Measurements from ENCODE around the gene SYT14.
"Not testable (repeated sequence)": the region's sequence is repeated elsewhere in the genome, so short reads cannot be mapped to it uniquely, and the experiment has no call there.

Gene SYT14

GRCh38 chr1:210025870-210026269 is 87.9 kb downstream of the SYT14 start:
- TF ChIP-seq CTCF (IDR thresholded peaks at IDR 0.05; ENCODE audit: control insufficient read depth, extremely low read depth, insufficient read depth): no peak
- no peak for DNase-seq (ENCODE audit: low read depth)
- no peak overlapping the region for H3K4me3 ChIP-seq (ENCODE audit: low read depth, low read length)

- TF ChIP-seq CTCF (IDR thresholded peaks at IDR 0.05; ENCODE audit: control insufficient read depth, extremely low read depth, insufficient read depth): no peak
- no peak overlapping the region for H3K4me3 ChIP-seq (ENCODE audit: low read depth, low read length)
- DNase-seq (ENCODE audit: low read depth): no peak
Observed at GRCh38 chr1:210027994-210028393, 90.0 kb downstream of the SYT14 start.

- DNase-seq (ENCODE audit: low read depth): no peak
- no peak overlapping the region for H3K4me3 ChIP-seq (ENCODE audit: low read depth, low read length)
- no peak for TF ChIP-seq CTCF (IDR thresholded peaks at IDR 0.05; ENCODE audit: control insufficient read depth, extremely low read depth, insufficient read depth)
Observed at GRCh38 chr1:210031473-210031872, 93.5 kb downstream of the SYT14 start.

- DNase-seq (ENCODE audit: low read depth): no peak
- no peak for TF ChIP-seq CTCF (IDR thresholded peaks at IDR 0.05; ENCODE audit: control insufficient read depth, extremely low read depth, insufficient read depth)
Observed at GRCh38 chr1:210043058-210043457, 105.0 kb downstream of the SYT14 start.

GRCh38 chr1:210049616-210050015 is 111.6 kb downstream of the SYT14 start:
- TF ChIP-seq CTCF (IDR thresholded peaks at IDR 0.05; ENCODE audit: control insufficient read depth, extremely low read depth, insufficient read depth): no peak
- DNase-seq (ENCODE audit: low read depth): no peak
- H3K4me3 ChIP-seq (ENCODE audit: low read depth, low read length): no peak overlapping the region

More at GRCh38 chr1:210043058-210043457, 105.0 kb downstream of the SYT14 start:
- H3K4me3 ChIP-seq (ENCODE audit: low read depth, low read length): no peak overlapping the region

GRCh38 chr1:210050491-210050890 is 112.5 kb downstream of the SYT14 start:
- DNase-seq (ENCODE audit: low read depth); H3K4me3 ChIP-seq (ENCODE audit: low read depth, low read length): not testable (repeated sequence)

GRCh38 chr1:210053126-210053525 is 115.1 kb downstream of the SYT14 start:
- no peak for TF ChIP-seq CTCF (IDR thresholded peaks at IDR 0.05; ENCODE audit: control insufficient read depth, extremely low read depth, insufficient read depth)
- H3K4me3 ChIP-seq (ENCODE audit: low read depth, low read length): no peak overlapping the region
- no peak for DNase-seq (ENCODE audit: low read depth)
